K562 (cell line): Measurements from ENCODE around the gene SSH3. TPM values are rescaled to one million over a fixed set of nuclear protein-coding genes. Genes with fewer than 3 reads are reported as not detected.

ENCODE experiments used
- ATAC-seq: fragments of 200-7000 bp; cut with Tn5 transposase; 3 replicates; pipeline ENCODE4 v1.9.1; 2020; ENCODE audit warnings: moderate library complexity
- BruUV-seq: library from RNA; stranded (reverse); fragments of 400-500 nt; replicated peaks from 2 replicates; lab custom pipeline; 2021; lab: Mats Ljungman, UMichigan
- CTCF ChIA-PET: fragments of 300-600 bp; formaldehyde crosslinking; extraction: SDS; loops from one replicate; lab custom pipeline; 2021; ENCODE audit warnings: low intra/inter-chr PET ratio; lab: Yijun Ruan, JAX
- POLR2A ChIA-PET: fragments of 300-600, 350-650 bp; sonication (Branson Sonifier 250); formaldehyde crosslinking; extraction: SDS; loops from one replicate; lab custom pipeline; 2021; ENCODE audit warnings: antibody characterized with exemption, inconsistent platforms; lab: Yijun Ruan, JAX
- DNase-seq, 4 experiments: peaks; one replicate each; pipeline versions ENCODE4 v3.0.0 to v3.0.0-alpha.2; 2011 to 2018; ENCODE audit warnings: low spot score in 3 of 4, mixed read lengths in 3 of 4; ENCODE audit errors: extremely low read depth in 1 of 4
- FAIRE-seq: peaks from 2 replicates; lab custom pipeline; 2011; peaks lifted over from hg19 to GRCh38; lab: Jason Lieb, UNC
- H2AFZ ChIP-seq: 2 replicates; pipeline ENCODE4 v1.6.0; 2011; ENCODE audit warnings: low read depth, low read length, control low read depth, inconsistent platforms
- H3K27ac ChIP-seq: fragments of 200-600 bp; 3 replicates; pipeline ENCODE4 v1.8.0; 2011; ENCODE audit warnings: low read depth, mild to moderate bottlenecking, control low read depth, inconsistent platforms, low read length, moderate library complexity, mixed read lengths; ENCODE audit errors: extremely low read depth
- H3K27me3 ChIP-seq, 2 experiments: fragments of 300-600 bp in 1 of 2; 2 replicates in 1 of 2; 3 replicates in 1 of 2; pipeline versions ENCODE4 v1.6.0 to v1.8.0; 2011; ENCODE audit warnings: inconsistent platforms in 2 of 2, low read length in 2 of 2, mild to moderate bottlenecking in 1 of 2, mixed read lengths in 1 of 2, moderate library complexity in 1 of 2; ENCODE audit not compliant: control insufficient read depth in 2 of 2, insufficient read depth in 2 of 2
- H3K36me3 ChIP-seq: fragments of 300-600 bp; 3 replicates; pipeline ENCODE4 v1.8.0; 2011; ENCODE audit warnings: mild to moderate bottlenecking, low read length, inconsistent platforms; ENCODE audit not compliant: control insufficient read depth, insufficient read depth
- H3K4me1 ChIP-seq, 2 experiments: fragments of 200-600 bp in 1 of 2; replicated peaks in 1 of 2; 2 replicates in 1 of 2; 3 replicates in 1 of 2; pipeline versions ENCODE4 v1.5.1 to v1.8.0; 2011; ENCODE audit warnings: inconsistent platforms in 2 of 2, low read length in 2 of 2, mild to moderate bottlenecking in 1 of 2, mixed read lengths in 1 of 2, moderate library complexity in 1 of 2; ENCODE audit not compliant: control insufficient read depth in 2 of 2, insufficient read depth in 2 of 2
- H3K4me2 ChIP-seq: 2 replicates; pipeline ENCODE4 v1.6.1; 2011; ENCODE audit warnings: low read length, control low read depth, inconsistent platforms, mixed read lengths; ENCODE audit not compliant: insufficient read depth
- H3K4me3 ChIP-seq: fragments of 200-600 bp; sonication (generic), shearing (Covaris generic); 2 replicates; pipeline ENCODE4 v1.5.1; 2016; ENCODE audit warnings: control low read depth, inconsistent platforms
- H3K79me2 ChIP-seq: fragments of 200-600 bp; 3 replicates; pipeline ENCODE4 v1.8.0; 2011; ENCODE audit warnings: low read length, inconsistent platforms; ENCODE audit not compliant: control insufficient read depth, insufficient read depth
- H3K9ac ChIP-seq, 2 experiments: 2 replicates each; pipeline versions ENCODE4 v1.6.0 to v1.6.1; 2011; ENCODE audit warnings: low read depth in 2 of 2, low read length in 2 of 2, control low read depth in 1 of 2, inconsistent platforms in 1 of 2, mild to moderate bottlenecking in 1 of 2, mixed read lengths in 1 of 2; ENCODE audit not compliant: insufficient read depth in 1 of 2
- H3K9me1 ChIP-seq: one replicate; pipeline ENCODE4 v1.6.0; 2011; ENCODE audit warnings: inconsistent platforms, mild to moderate bottlenecking, low read length, moderate library complexity; ENCODE audit not compliant: control insufficient read depth, insufficient read depth
- H3K9me3 ChIP-seq: replicated peaks from 2 replicates; pipeline ENCODE4 v1.5.1; 2011; ENCODE audit warnings: low read depth, low read length, inconsistent platforms; ENCODE audit not compliant: control insufficient read depth, insufficient read depth
- H4K20me1 ChIP-seq: replicated peaks from 2 replicates; pipeline ENCODE4 v1.6.1; 2011; ENCODE audit warnings: low read length, inconsistent platforms, mixed read lengths; ENCODE audit not compliant: control insufficient read depth, insufficient read depth
- ASH1L ChIP-seq: fragments of 450-650 bp; IDR thresholded peaks from 2 replicates; pipeline ENCODE4 v1.6.1; 2018; ENCODE audit warnings: borderline replicate concordance, mild to moderate bottlenecking, low read depth; ENCODE audit not compliant: partially characterized antibody
- CTBP1 ChIP-seq: fragments of 450-650 bp; IDR thresholded peaks from 2 replicates; pipeline ENCODE4 v1.6.1; 2016; ENCODE audit warnings: borderline replicate concordance
- DIDO1 ChIP-seq: fragments of 450-650 bp; IDR thresholded peaks from 2 replicates; pipeline ENCODE4 v1.6.1; 2016; ENCODE audit warnings: low read depth, missing biosample characterization, missing genetic modification characterization
- FIP1L1 ChIP-seq: fragments of 200-400 bp; formaldehyde crosslinking; IDR thresholded peaks from 2 replicates; pipeline ENCODE4 v1.6.1; 2018; ENCODE audit warnings: mild to moderate bottlenecking, low read depth, low read length; ENCODE audit not compliant: poor library complexity, severe bottlenecking
- HMGN3 ChIP-seq: IDR thresholded peaks from 2 replicates; pipeline ENCODE4 v1.6.1; 2011; ENCODE audit warnings: borderline replicate concordance, low read depth, mild to moderate bottlenecking, mixed read lengths, low read length; ENCODE audit not compliant: insufficient read length; ENCODE audit errors: extremely low read depth
- HNRNPLL ChIP-seq: fragments of 200-400 bp; formaldehyde crosslinking; IDR thresholded peaks from 2 replicates; pipeline ENCODE4 v1.6.1; 2017; ENCODE audit warnings: low read length, low read depth, mild to moderate bottlenecking; ENCODE audit not compliant: poor library complexity, severe bottlenecking
- JUND ChIP-seq, 2 experiments: IDR thresholded peaks; 2 replicates in 1 of 2; 3 replicates in 1 of 2; pipeline ENCODE4 v1.6.1; 2011; ENCODE audit warnings: borderline replicate concordance in 2 of 2, low read depth in 2 of 2, low read length in 2 of 2, improper control_type of control experiment in 1 of 2, missing biosample characterization in 1 of 2, missing genetic modification characterization in 1 of 2, missing genetic modification reagents in 1 of 2
- KDM4B ChIP-seq, 2 experiments: fragments of 450-650 bp in 1 of 2; sonication (generic) in 1 of 2; IDR thresholded peaks; 2 replicates each; pipeline ENCODE4 v1.6.1; 2016 to 2017; ENCODE audit warnings: borderline replicate concordance in 2 of 2, antibody characterized with exemption in 1 of 2, low read depth in 1 of 2, mild to moderate bottlenecking in 1 of 2
- LCOR ChIP-seq: sonication (generic); formaldehyde crosslinking; IDR thresholded peaks from 2 replicates; pipeline ENCODE4 v1.8.0; 2022; ENCODE audit warnings: mild to moderate bottlenecking, missing genetic modification reagents
- NFIC ChIP-seq: fragments of 450-650 bp; IDR thresholded peaks from 2 replicates; pipeline ENCODE4 v1.6.1; 2017; ENCODE audit warnings: mild to moderate bottlenecking, inconsistent platforms
- TAF15 ChIP-seq: fragments of 200-400 bp; formaldehyde crosslinking; IDR thresholded peaks from 2 replicates; pipeline ENCODE4 v1.6.1; 2017; ENCODE audit warnings: mild to moderate bottlenecking, low read depth, low read length, moderate library complexity
- ZNF316 ChIP-seq: fragments of 450-650 bp; IDR thresholded peaks from 2 replicates; pipeline ENCODE4 v1.6.1; 2016
- ZNF444 ChIP-seq: fragments of 250-450 bp; sonication (Bioruptor Pico); IDR thresholded peaks from 2 replicates; pipeline ENCODE4 v1.4.0; 2020; ENCODE audit warnings: mild to moderate bottlenecking, moderate library complexity
- ZZZ3 ChIP-seq: fragments of 450-650 bp; IDR thresholded peaks from 2 replicates; pipeline ENCODE4 v1.6.1; 2016; ENCODE audit warnings: antibody characterized with exemption, mild to moderate bottlenecking, moderate library complexity
- WGBS: fragments of 100-300 bp; shearing (Covaris generic); methylation state at CpG from one replicate; pipeline ENCODE4 v1.1.6; 2016; ENCODE audit warnings: low coverage, mixed read lengths; ENCODE audit not compliant: insufficient coverage; ENCODE audit errors: missing lambda C conversion rate; 5-methylcytosine and 5-hydroxymethylcytosine counted together
- in situ Hi-C: fragments of 300-500 bp; cut with MboI; formaldehyde crosslinking; loops from 4 replicates; pipeline ENCODE4 v1.15.0; 2018; ENCODE audit warnings: inconsistent platforms, mixed read lengths
- intact Hi-C: fragments of 100-400 bp; cut with micrococcal nuclease; formaldehyde crosslinking; loops from 2 replicates; pipeline ENCODE4 v1.14.2; 2022
- polyA plus RNA-seq, 8 experiments: library from polyadenylated mRNA; depleted of rRNA in 4 of 8; stranded (reverse) in 5 of 8; unstranded in 3 of 8; fragments of >200 nt; fragmentation: Nextera tagmentation in 2 of 8; fragmentation: Illumina TruSeq in 1 of 8; extraction: Ambion mirVana in 2 of 8; extraction: Trizol in 1 of 8; gene quantifications; 2 replicates each; pipeline versions ENCODE4 v1.2.1 to v1.2.3, GENCODE V29; 2011 to 2014; ENCODE audit warnings: inconsistent platforms in 1 of 8, missing spikeins in 1 of 8
- total RNA-seq, 7 experiments: library from RNA; depleted of rRNA in 6 of 7; stranded (reverse); fragments of >200 nt in 6 of 7; fragmentation: Illumina TruSeq in 2 of 7; extraction: Trizol in 2 of 7; gene quantifications; 2 replicates each; pipeline versions ENCODE4 v1.2.1 to v1.2.3, GENCODE V29; 2011 to 2021; ENCODE audit warnings: low replicate concordance in 1 of 7
- TF ChIP-seq, protein P1 (sequence below): fragments of 450-650 bp; formaldehyde crosslinking; IDR thresholded peaks from 2 replicates; pipeline ENCODE4 v1.4.0; 2022; ENCODE audit warnings: missing genetic modification characterization
- TF ChIP-seq, protein P2 (sequence below), 3 experiments: fragments of 200-800 bp in 1 of 3; sonication (Bioruptor generic) in 1 of 3; sonication (generic) in 1 of 3; formaldehyde crosslinking in 1 of 3; IDR thresholded peaks; 2 replicates each; pipeline versions ENCODE4 v1.6.1 to v1.8.0; 2016 to 2022; ENCODE audit warnings: mild to moderate bottlenecking in 2 of 3, missing compliant biosample characterization in 2 of 3, missing genetic modification characterization in 2 of 3, missing genetic modification reagents in 1 of 3

SSH3 gene
- total and polyA plus RNA-seq, 9 of the 15 experiments (the other 6 are each of a cell fraction or from before 2014, with no cell fraction given) = 0.07 to 1.0 (median 0.24) TPM; not detected in 3

DNA sequence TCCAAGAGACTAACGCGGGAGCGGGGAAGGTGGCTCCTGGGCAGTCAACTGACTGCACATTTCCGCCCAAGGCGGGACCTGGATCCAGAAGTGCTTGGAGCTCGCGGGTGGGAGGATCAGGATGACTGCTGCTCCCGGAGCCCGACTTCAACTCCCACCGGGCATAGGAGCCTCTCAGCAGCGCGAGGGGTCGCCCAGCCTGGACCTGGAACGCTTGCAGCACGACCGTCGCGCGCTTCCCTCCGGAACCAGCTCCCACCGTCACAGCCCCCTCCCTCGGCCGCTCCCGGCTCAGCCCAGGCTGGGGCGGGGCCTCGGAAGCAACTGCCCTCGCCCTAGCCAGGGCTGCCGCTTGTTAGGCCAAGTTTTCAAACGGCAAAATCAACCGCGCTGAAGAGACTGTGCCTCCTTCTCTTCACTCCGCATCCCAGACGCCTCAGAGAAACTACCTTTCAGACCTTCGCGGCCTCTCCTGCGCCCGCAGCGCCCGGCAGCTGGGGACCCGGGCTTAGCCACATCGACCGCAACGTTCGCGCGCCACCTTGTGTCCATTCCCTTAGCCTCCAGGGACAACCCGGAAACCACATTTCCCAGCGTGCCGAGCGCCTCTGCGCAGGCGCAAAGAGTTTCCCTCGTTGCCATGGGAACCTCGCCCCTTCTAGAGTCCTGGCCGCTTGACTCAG lies 14.0 kb downstream of the SSH3 start:
- BruUV-seq = TSS peak; percentile 98
- Histone ChIP-seq H3K4me1 (peaks cover 36 to 39% of the 10 kb centered on the region in 2 experiments), H2AFZ (peak overlapping the region; percentile 95), H3K9ac (peak overlapping the region; percentile 80 to 93), H4K20me1 (no peaks in the 10 kb centered on the region), H3K9me3 (no peaks in the 10 kb centered on the region), H3K4me3 (peak overlapping the region; percentile 57), H3K4me2 (peak overlapping the region; percentile 87), H3K36me3 (no peaks in the 10 kb centered on the region; the same call in 2 of the 3 replicates), H3K79me2 (peaks cover 6% of the 10 kb centered on the region; the same call in 1 of the 3 replicates), H3K27me3 (no peaks in the 10 kb centered on the region), H3K27ac (peak overlapping the region; percentile 80), H3K9me1 (no peaks in the 10 kb centered on the region)
- peak; percentile 96 to 99 (median 98) for DNase-seq
- WGBS = 1% methylated on average over 46 of the region's 55 CpGs
- ATAC-seq = peak; percentile 88
- peak; percentile 88 for FAIRE-seq
- in situ Hi-C loops = loop anchor here (5.0 kb wide), 1 partner anchor 235 kb away; no protein-coding TSS in a partner anchor
- CTCF ChIA-PET = interaction anchor here (0.6 to 3.1 kb wide), 9 partner anchors 27 to 263 kb away, joined by 3 to 35 read pairs (median 7); partner anchors contain the start of genes ANKRD13D and GRK2
- intact Hi-C loops = loop anchor here (1.0 to 2.0 kb wide), 4 partner anchors 29 to 236 kb away; partner anchors contain the start of gene ANKRD13D
- POLR2A ChIA-PET = interaction anchor here (0.6 to 1.7 kb wide), 21 partner anchors 10 to 1597 kb away, joined by 3 to 10 read pairs (median 5); partner anchors contain the start of genes ANKRD13D, CLCF1, GRK2 and POLD4
- peak; percentile 76 for TF ChIP-seq HMGN3
- TF ChIP-seq, protein P1, sequence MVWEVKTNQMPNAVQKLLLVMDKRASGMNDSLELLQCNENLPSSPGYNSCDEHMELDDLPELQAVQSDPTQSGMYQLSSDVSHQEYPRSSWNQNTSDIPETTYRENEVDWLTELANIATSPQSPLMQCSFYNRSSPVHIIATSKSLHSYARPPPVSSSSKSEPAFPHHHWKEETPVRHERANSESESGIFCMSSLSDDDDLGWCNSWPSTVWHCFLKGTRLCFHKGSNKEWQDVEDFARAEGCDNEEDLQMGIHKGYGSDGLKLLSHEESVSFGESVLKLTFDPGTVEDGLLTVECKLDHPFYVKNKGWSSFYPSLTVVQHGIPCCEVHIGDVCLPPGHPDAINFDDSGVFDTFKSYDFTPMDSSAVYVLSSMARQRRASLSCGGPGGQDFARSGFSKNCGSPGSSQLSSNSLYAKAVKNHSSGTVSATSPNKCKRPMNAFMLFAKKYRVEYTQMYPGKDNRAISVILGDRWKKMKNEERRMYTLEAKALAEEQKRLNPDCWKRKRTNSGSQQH (CRISPR knock-in tag) = no peak
- 0 out of 2 replicates have a peak, but pooled peaks have one; percentile 5 for TF ChIP-seq JUND (IDR thresholded peaks at IDR 0.05; ENCODE audit: borderline replicate concordance, low read depth, low read length)
- no peak for TF ChIP-seq JUND (tag; IDR thresholded peaks at IDR 0.05; ENCODE audit: borderline replicate concordance, low read depth, low read length)
- TF ChIP-seq ZNF444 (CRISPR knock-in tag) = no peak
- peak; percentile 77; the same call in 1 of the 2 replicates for TF ChIP-seq LCOR (CRISPR knock-in tag)
- TF ChIP-seq ZZZ3 = no peak
- TF ChIP-seq CTBP1 = peak; percentile 89
- peak; percentile 85 for TF ChIP-seq HNRNPLL
- no peak for TF ChIP-seq TAF15
- TF ChIP-seq FIP1L1 = no peak
- no peak for TF ChIP-seq DIDO1 (tag)
- no peak for TF ChIP-seq ASH1L
- TF ChIP-seq, protein P2, sequence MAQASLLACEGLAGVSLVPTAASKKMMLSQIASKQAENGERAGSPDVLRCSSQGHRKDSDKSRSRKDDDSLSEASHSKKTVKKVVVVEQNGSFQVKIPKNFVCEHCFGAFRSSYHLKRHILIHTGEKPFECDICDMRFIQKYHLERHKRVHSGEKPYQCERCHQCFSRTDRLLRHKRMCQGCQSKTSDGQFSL (CRISPR knock-in tag; IDR thresholded peaks at IDR 0.05) = no peak
- TF ChIP-seq, protein P2 (tag; IDR thresholded peaks at IDR 0.05) = no peak
- TF ChIP-seq NFIC = peak; percentile 52
- TF ChIP-seq ZNF316 = no peak
- peak in 1 of 2 experiments; percentile 59; a peak in 1 of 4 replicates for TF ChIP-seq KDM4B (IDR thresholded peaks at IDR 0.05; ENCODE audit: borderline replicate concordance in 2 of 2, low read depth in 1 of 2)
